Neural cell (in vitro differentiated cells): Measurements from ENCODE around the gene POU6F2.

Experiments used
- CTCF ChIP-seq: fragments of 450-650 bp; IDR thresholded peaks from 2 replicates; pipeline ENCODE4 v1.5.1; 2014; ENCODE audit warnings: antibody characterized with exemption, mild to moderate bottlenecking, moderate library complexity; ENCODE audit not compliant: poor library complexity, severe bottlenecking
- POLR2AphosphoS5 ChIP-seq: IDR thresholded peaks from 2 replicates; pipeline ENCODE4 v1.6.1; 2012
- RAD21 ChIP-seq: fragments of 450-650 bp; conservative IDR thresholded peaks from 2 replicates; pipeline ENCODE4 v1.6.1; 2014; ENCODE audit warnings: antibody characterized with exemption, mild to moderate bottlenecking, moderate library complexity

DNA sequence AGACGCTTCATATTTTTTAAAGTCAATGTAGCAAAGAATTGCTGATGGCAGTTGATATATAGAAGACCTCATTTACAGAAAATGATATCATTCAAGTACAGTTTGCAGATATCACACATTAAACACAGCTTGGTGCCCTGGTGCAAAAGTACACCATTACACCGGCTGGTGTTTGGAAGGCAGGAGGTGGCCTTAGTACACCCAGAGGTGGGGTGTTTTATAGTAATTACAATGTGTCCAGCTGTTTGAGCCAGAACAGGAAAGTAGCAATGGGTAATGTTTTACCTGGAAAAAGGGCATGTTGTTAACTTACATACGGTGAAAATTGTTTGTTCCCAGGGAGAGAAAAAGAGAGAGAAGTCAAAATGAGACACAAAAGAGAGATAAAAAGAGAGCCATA, 485.5 kb downstream of the POU6F2 start:
- no peak for TF ChIP-seq CTCF
- TF ChIP-seq RAD21: no peak
- no peak for TF ChIP-seq POLR2AphosphoS5
